IMR-90 (cell line): ENCODE measurements around the gene PRDM12. TPM values are rescaled to one million over a fixed set of nuclear protein-coding genes. Genes with fewer than 3 reads are reported as not detected.

Experiments
- ATAC-seq: fragments of 200-7000 bp; cut with Tn5 transposase; 2 replicates; pipeline ENCODE4 v1.9.1; 2020; ENCODE audit warnings: low read depth, mild to moderate bottlenecking, moderate library complexity
- BruUV-seq: library from RNA; stranded (reverse); fragments of 400-500 nt; replicated peaks from 2 replicates; lab custom pipeline; 2021; lab: Mats Ljungman, UMichigan
- CTCF ChIA-PET: fragments of 300-600 bp; formaldehyde crosslinking; extraction: SDS; loops from one replicate; lab custom pipeline; 2021; ENCODE audit warnings: antibody characterized with exemption; lab: Yijun Ruan, JAX
- POLR2A ChIA-PET: fragments of 300-600 bp; sonication (Branson Sonifier 250); formaldehyde crosslinking; loops from one replicate; lab custom pipeline; 2022; ENCODE audit warnings: antibody characterized with exemption; ENCODE audit not compliant: unreplicated experiment; lab: Charles Lee
- DNase-seq: peaks from one replicate; pipeline ENCODE4 v3.0.0; 2013
- H2AFZ ChIP-seq: replicated peaks from 2 replicates; pipeline ENCODE3; 2013; ENCODE audit warnings: low read length, mild to moderate bottlenecking; ENCODE audit not compliant: poor library complexity
- H2AK5ac ChIP-seq: 2 replicates; pipeline ENCODE4 v1.6.1; 2013; ENCODE audit warnings: low read depth, low read length, inconsistent platforms
- H2AK9ac ChIP-seq: replicated peaks from 2 replicates; pipeline ENCODE3; 2013; ENCODE audit warnings: mild to moderate bottlenecking, low read depth, low read length, moderate library complexity; ENCODE audit not compliant: poor library complexity
- H2BK120ac ChIP-seq: 2 replicates; pipeline ENCODE4 v1.6.1; 2013; ENCODE audit warnings: low read depth, low read length, inconsistent platforms
- H2BK15ac ChIP-seq: 3 replicates; pipeline ENCODE4 v1.6.1; 2013; ENCODE audit warnings: low read depth, low read length, inconsistent platforms
- H2BK20ac ChIP-seq: 2 replicates; pipeline ENCODE4 v1.6.1; 2013; ENCODE audit warnings: low read depth, mild to moderate bottlenecking, inconsistent platforms, low read length, moderate library complexity
- H2BK5ac ChIP-seq: 2 replicates; pipeline ENCODE4 v1.6.1; 2013; ENCODE audit warnings: mild to moderate bottlenecking, low read depth, low read length, inconsistent platforms; ENCODE audit not compliant: poor library complexity, severe bottlenecking
- H3K14ac ChIP-seq: replicated peaks from 2 replicates; pipeline ENCODE4 v1.6.1; 2013; ENCODE audit warnings: low read depth, low read length, inconsistent platforms
- H3K18ac ChIP-seq: 2 replicates; pipeline ENCODE4 v1.6.1; 2013; ENCODE audit warnings: low read depth, low read length, control low read depth
- H3K23ac ChIP-seq: 2 replicates; pipeline ENCODE4 v1.6.1; 2013; ENCODE audit warnings: low read depth, low read length, inconsistent platforms
- H3K27ac ChIP-seq: 2 replicates; pipeline ENCODE4 v1.5.1; 2013; ENCODE audit warnings: mild to moderate bottlenecking, control low read depth, low read length; ENCODE audit not compliant: insufficient read depth
- H3K27me3 ChIP-seq: 2 replicates; pipeline ENCODE4 v1.6.1; 2013; ENCODE audit warnings: low read length; ENCODE audit not compliant: control insufficient read depth, insufficient read depth
- H3K36me3 ChIP-seq: 2 replicates; pipeline ENCODE4 v1.6.1; 2013; ENCODE audit warnings: low read length, mixed read lengths; ENCODE audit not compliant: control insufficient read depth, insufficient read depth
- H3K4ac ChIP-seq: 2 replicates; pipeline ENCODE4 v1.6.1; 2013; ENCODE audit warnings: low read depth, low read length, inconsistent platforms
- H3K4me1 ChIP-seq: 2 replicates; pipeline ENCODE4 v1.6.1; 2013; ENCODE audit warnings: low read length, mixed read lengths; ENCODE audit not compliant: control insufficient read depth, insufficient read depth
- H3K4me2 ChIP-seq: 2 replicates; pipeline ENCODE4 v1.6.1; 2013; ENCODE audit warnings: low read depth, mild to moderate bottlenecking, control low read depth, low read length, moderate library complexity
- H3K4me3 ChIP-seq: 2 replicates; pipeline ENCODE4 v1.5.1; 2013; ENCODE audit warnings: low read depth, mild to moderate bottlenecking, control low read depth, low read length, moderate library complexity; ENCODE audit not compliant: insufficient read depth
- H3K56ac ChIP-seq: 2 replicates; pipeline ENCODE4 v1.6.1; 2013; ENCODE audit warnings: low read length, inconsistent platforms; ENCODE audit not compliant: insufficient read depth; ENCODE audit errors: extremely low read depth
- H3K79me1 ChIP-seq, 2 experiments: 2 replicates each; pipeline ENCODE4 v1.6.1; 2013; ENCODE audit warnings: low read length in 2 of 2, inconsistent platforms in 1 of 2, low read depth in 1 of 2
- H3K9ac ChIP-seq: 2 replicates; pipeline ENCODE4 v1.6.1; 2013; ENCODE audit warnings: low read depth, low read length, control low read depth
- H3K9me1 ChIP-seq: 2 replicates; pipeline ENCODE4 v1.6.1; 2013; ENCODE audit warnings: low read length, inconsistent platforms; ENCODE audit not compliant: insufficient read depth
- H3K9me3 ChIP-seq: 2 replicates; pipeline ENCODE4 v1.6.1; 2013; ENCODE audit warnings: low read length; ENCODE audit not compliant: control insufficient read depth, insufficient read depth
- H4K20me1 ChIP-seq: 2 replicates; pipeline ENCODE4 v1.6.1; 2013; ENCODE audit warnings: low read length, inconsistent platforms; ENCODE audit not compliant: insufficient read depth
- H4K5ac ChIP-seq: 2 replicates; pipeline ENCODE4 v1.6.1; 2013; ENCODE audit warnings: mild to moderate bottlenecking, low read depth, low read length, control low read depth
- H4K8ac ChIP-seq, 2 experiments: 2 replicates each; pipeline ENCODE4 v1.6.1; 2013; ENCODE audit warnings: low read depth in 2 of 2, low read length in 2 of 2, control low read depth in 1 of 2, inconsistent platforms in 1 of 2
- H4K91ac ChIP-seq: 2 replicates; pipeline ENCODE4 v1.6.1; 2013; ENCODE audit warnings: low read depth, low read length, inconsistent platforms; ENCODE audit not compliant: insufficient read depth
- WGBS, 2 experiments: methylation state at CpG; one replicate each; pipeline versions ENCODE4 v1.1.5 to v1.1.7; 2013; ENCODE audit warnings: missing lambda C conversion rate in 2 of 2; ENCODE audit not compliant: insufficient read length in 1 of 2; ENCODE audit errors: extremely low coverage in 2 of 2; 5-methylcytosine and 5-hydroxymethylcytosine counted together
- dilution Hi-C: fragments of 300-500 bp; cut with HindIII; formaldehyde crosslinking; loops from one replicate; pipeline ENCODE4 v1.14.3; 2018; ENCODE audit warnings: low sequenced_read_pairs; ENCODE audit not compliant: unreplicated experiment
- in situ Hi-C: fragments of 300-500 bp; cut with MboI; formaldehyde crosslinking; loops from 3 replicates; pipeline ENCODE4 v1.14.3; 2019; ENCODE audit warnings: low sequenced_read_pairs, inconsistent platforms, mixed read lengths
- intact Hi-C: fragments of 100-400 bp; cut with micrococcal nuclease; formaldehyde crosslinking; loops from 2 replicates; pipeline ENCODE4 v1.10.0; 2022
- polyA plus RNA-seq, 3 experiments: library from polyadenylated mRNA; depleted of rRNA; stranded (reverse); fragments of >200 nt; gene quantifications; 2 replicates each; pipeline ENCODE4 v1.2.3, GENCODE V29; 2012; ENCODE audit warnings: low replicate concordance in 1 of 3
- total RNA-seq: library from RNA; depleted of rRNA; stranded (reverse); fragments of >200 nt; gene quantifications from 2 replicates; pipeline ENCODE4 v1.2.3, GENCODE V29; 2012
- TF ChIP-seq, protein P1 (sequence below): conservative IDR thresholded peaks from 2 replicates; pipeline ENCODE4 v1.5.1; 2012; ENCODE audit warnings: mild to moderate bottlenecking, low read depth, low read length, improper control_type of control experiment
- TF ChIP-seq, protein P2 (sequence below): fragments of 150-350 bp; IDR thresholded peaks from 2 replicates; pipeline ENCODE4 v1.6.1; 2016; ENCODE audit warnings: low read depth, mild to moderate bottlenecking, low read length, moderate library complexity, borderline replicate concordance

PRDM12 gene
- total and polyA plus RNA-seq, 2 of the 4 experiments (the other 2 are of a cell fraction), result not detected

DNA sequence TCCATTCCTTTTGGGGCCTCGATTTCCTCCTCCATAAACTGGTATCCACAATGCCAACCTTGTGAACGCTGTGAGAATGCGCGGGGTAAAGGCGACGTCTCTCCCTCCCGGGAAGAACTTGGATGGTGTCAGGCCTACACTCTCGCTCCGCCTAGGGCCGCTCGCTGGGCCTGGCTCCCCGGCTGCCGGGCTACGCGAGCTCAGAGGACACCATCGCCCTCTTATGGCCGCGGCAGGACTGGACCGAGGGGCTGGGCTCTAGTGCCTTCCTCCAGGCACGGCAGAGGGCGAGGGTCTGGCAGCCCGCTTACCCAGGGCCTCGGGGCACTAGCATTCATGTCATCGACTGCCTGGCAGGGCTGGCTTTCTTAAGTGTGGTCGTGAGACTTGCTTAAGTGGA, 27.9 kb downstream of the PRDM12 start:
- H2BK15ac ChIP-seq, result no peak overlapping the region
- H2AK9ac ChIP-seq, result no peak overlapping the region
- H4K5ac ChIP-seq, result peak overlapping the region; percentile 58; the same call in 1 of the 2 replicates
- H2BK120ac ChIP-seq, result no peak overlapping the region
- no TSS peak for BruUV-seq
- DNase-seq (no peak), ATAC-seq (no peak)
- H4K91ac ChIP-seq, result no peak overlapping the region
- peaks cover 8% of the 10 kb centered on the region for H3K9me1 ChIP-seq
- no peak overlapping the region for H3K56ac ChIP-seq
- H3K79me1 ChIP-seq, result peaks cover 18 to 29% of the 10 kb centered on the region in 2 experiments
- peak overlapping the region; percentile 79 for H2AFZ ChIP-seq
- H3K14ac ChIP-seq, result no peak overlapping the region
- H3K36me3 ChIP-seq, result peaks cover 14% of the 10 kb centered on the region
- no peak overlapping the region; the same call in 1 of the 2 replicates for H2AK5ac ChIP-seq
- no peak overlapping the region for H3K4me3 ChIP-seq
- H3K18ac ChIP-seq, result no peak overlapping the region
- H3K4me2 ChIP-seq, result no peak overlapping the region
- no peak overlapping the region for H3K23ac ChIP-seq
- no peaks in the 10 kb centered on the region for H3K4me1 ChIP-seq
- TF ChIP-seq, protein P1, sequence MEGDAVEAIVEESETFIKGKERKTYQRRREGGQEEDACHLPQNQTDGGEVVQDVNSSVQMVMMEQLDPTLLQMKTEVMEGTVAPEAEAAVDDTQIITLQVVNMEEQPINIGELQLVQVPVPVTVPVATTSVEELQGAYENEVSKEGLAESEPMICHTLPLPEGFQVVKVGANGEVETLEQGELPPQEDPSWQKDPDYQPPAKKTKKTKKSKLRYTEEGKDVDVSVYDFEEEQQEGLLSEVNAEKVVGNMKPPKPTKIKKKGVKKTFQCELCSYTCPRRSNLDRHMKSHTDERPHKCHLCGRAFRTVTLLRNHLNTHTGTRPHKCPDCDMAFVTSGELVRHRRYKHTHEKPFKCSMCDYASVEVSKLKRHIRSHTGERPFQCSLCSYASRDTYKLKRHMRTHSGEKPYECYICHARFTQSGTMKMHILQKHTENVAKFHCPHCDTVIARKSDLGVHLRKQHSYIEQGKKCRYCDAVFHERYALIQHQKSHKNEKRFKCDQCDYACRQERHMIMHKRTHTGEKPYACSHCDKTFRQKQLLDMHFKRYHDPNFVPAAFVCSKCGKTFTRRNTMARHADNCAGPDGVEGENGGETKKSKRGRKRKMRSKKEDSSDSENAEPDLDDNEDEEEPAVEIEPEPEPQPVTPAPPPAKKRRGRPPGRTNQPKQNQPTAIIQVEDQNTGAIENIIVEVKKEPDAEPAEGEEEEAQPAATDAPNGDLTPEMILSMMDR, result 0 out of 2 replicates have a peak, but pooled peaks have one; percentile 6
- TF ChIP-seq, protein P2, sequence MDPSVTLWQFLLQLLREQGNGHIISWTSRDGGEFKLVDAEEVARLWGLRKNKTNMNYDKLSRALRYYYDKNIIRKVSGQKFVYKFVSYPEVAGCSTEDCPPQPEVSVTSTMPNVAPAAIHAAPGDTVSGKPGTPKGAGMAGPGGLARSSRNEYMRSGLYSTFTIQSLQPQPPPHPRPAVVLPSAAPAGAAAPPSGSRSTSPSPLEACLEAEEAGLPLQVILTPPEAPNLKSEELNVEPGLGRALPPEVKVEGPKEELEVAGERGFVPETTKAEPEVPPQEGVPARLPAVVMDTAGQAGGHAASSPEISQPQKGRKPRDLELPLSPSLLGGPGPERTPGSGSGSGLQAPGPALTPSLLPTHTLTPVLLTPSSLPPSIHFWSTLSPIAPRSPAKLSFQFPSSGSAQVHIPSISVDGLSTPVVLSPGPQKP, result no peak
- WGBS, 2 experiments, result 58% methylated on average over 13 of the region's 25 CpGs; no CpG with 5 or more reads in 1 of the 2 experiments
- ChIA-PET CTCF (interaction anchor here (1.2 kb wide), 1 partner anchor 9 kb away, joined by 6 read pairs; no protein-coding TSS in a partner anchor), POLR2A (no interaction called here)
- H3K9ac ChIP-seq, result no peak overlapping the region
- H3K27ac ChIP-seq, result no peak overlapping the region
- H2BK5ac ChIP-seq, result no peak overlapping the region
- intact Hi-C loops, result no loop called here
- in situ Hi-C loops, result no loop called here
- H4K8ac ChIP-seq, result peak overlapping the region; percentile 87 to 94; a peak in 2 of 4 replicates
- no peaks in the 10 kb centered on the region for H3K27me3 ChIP-seq
- no peak overlapping the region for H2BK20ac ChIP-seq
- dilution Hi-C loops, result no loop called here
- H3K9me3 ChIP-seq, result no peaks in the 10 kb centered on the region
- no peak overlapping the region for H3K4ac ChIP-seq
- peaks cover 3% of the 10 kb centered on the region; the same call in 1 of the 2 replicates for H4K20me1 ChIP-seq
